GM18520 (cell line): ENCODE data around the gene SEC11C.

Experiments used
- ATAC-seq: cut with Tn5 transposase; IDR thresholded peaks from one replicate; pipeline ENCODE4 v1.9.1; 2021; ENCODE audit not compliant: unreplicated experiment

Gene SEC11C

GRCh38 chr18:59207506-59207905, 67.8 kb downstream of the SEC11C start:
- ATAC-seq: no peak
